ENCODE measurements around the gene MDH1B. TPM values are rescaled to one million over a fixed set of nuclear protein-coding genes. Genes with fewer than 3 reads are reported as not detected.

The MDH1B gene
- total and polyA plus RNA-seq, 4 experiments from 2014 or later = 0.17 to 0.44 TPM; not detected in 2

DNA sequence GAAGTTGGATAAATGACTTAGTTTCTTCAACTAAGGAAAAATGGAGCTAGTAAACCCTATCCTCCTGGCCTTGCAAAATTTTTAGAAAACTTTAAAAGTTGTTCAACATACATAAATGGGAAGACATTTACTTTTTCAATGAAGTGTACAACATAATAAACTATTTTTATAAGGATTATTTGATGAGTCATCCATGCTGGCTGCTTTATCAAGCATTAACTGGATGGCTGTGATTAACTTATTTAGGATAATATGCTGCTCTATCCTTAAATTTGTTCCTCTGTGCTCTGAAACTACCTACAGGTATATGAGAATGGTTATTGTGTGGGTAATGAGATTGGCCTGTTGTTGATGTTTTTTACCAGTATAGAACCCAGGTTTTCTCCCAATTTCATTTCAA is 68.2 kb downstream of the MDH1B start:
- Histone ChIP-seq H3K27ac (ENCODE audit: low read depth, low read length) (no peak overlapping the region), H3K4me1 (ENCODE audit: insufficient read depth, low read length) (no peaks in the 10 kb centered on the region), H3K36me3 (ENCODE audit: insufficient read depth, low read length) (no peaks in the 10 kb centered on the region), H3K9me3 (ENCODE audit: control insufficient read depth in 1 of 2, low read length in 2 of 2) (no peaks in the 10 kb centered on the region), H3K27me3 (ENCODE audit: insufficient read depth, low read length) (no peaks in the 10 kb centered on the region), H3K4me3 (ENCODE audit: low read length in 2 of 2) (no peak overlapping the region)
- Mint-ChIP-seq H3K4me1 (peaks cover 0 to 4% (median under 1%) of the 10 kb centered on the region in 4 donors), H3K27me3 (peaks cover 8% of the 10 kb centered on the region in 2 donors), H3K9me3 (no peaks in the 10 kb centered on the region), H3K27ac (no peak overlapping the region), H3K36me3 (no peaks in the 10 kb centered on the region), H3K4me3 (no peak overlapping the region)
- ChIA-PET CTCF (ENCODE audit: partially characterized antibody) (interaction anchor here (1.1 to 3.4 kb wide), 5 partner anchors 84 to 1344 kb away, joined by 3 to 17 read pairs (median 7); no protein-coding TSS in a partner anchor), POLR2A (ENCODE audit: partially characterized antibody) (interaction anchor here (0.7 kb wide), 1 partner anchor 828 kb away, joined by 3 read pairs; no protein-coding TSS in a partner anchor)
- intact Hi-C loops (cut with micrococcal nuclease) = loop anchor here (10.0 kb wide), 2 partner anchors 302 to 448 kb away; no protein-coding TSS in a partner anchor
- no peak for DNase-seq

- Mint-ChIP-seq H3K9me3 (no peaks in the 10 kb centered on the region), H3K27me3 (peaks cover 2 to 5% of the 10 kb centered on the region in 2 donors), H3K36me3 (no peaks in the 10 kb centered on the region), H3K27ac (no peak overlapping the region), H3K4me3 (no peak overlapping the region), H3K4me1 (peaks cover 0 to 4% (median 4%) of the 10 kb centered on the region in 4 donors)
- H3K27me3 ChIP-seq (ENCODE audit: insufficient read depth, low read length) = no peaks in the 10 kb centered on the region
- intact Hi-C loops (cut with micrococcal nuclease) = loop anchor here (1.0 to 10.0 kb wide), 7 partner anchors 88 to 1279 kb away; no protein-coding TSS in a partner anchor
- POLR2A ChIA-PET (ENCODE audit: partially characterized antibody) = no interaction called here
- peak in 4 of 5 donors; percentile 40 to 54 (median 50) for DNase-seq
- no peaks in the 10 kb centered on the region for H3K9me3 ChIP-seq (ENCODE audit: control insufficient read depth in 1 of 2, low read length in 2 of 2)
- H3K4me3 ChIP-seq (ENCODE audit: low read length in 2 of 2) = no peak overlapping the region
- CTCF ChIA-PET (ENCODE audit: partially characterized antibody) = interaction anchor here (0.8 to 3.4 kb wide), 3 partner anchors 16 to 780 kb away, joined by 3 to 17 read pairs (median 3); no protein-coding TSS in a partner anchor
- H3K27ac ChIP-seq (ENCODE audit: low read depth, low read length) = no peak overlapping the region
- no peaks in the 10 kb centered on the region for H3K36me3 ChIP-seq (ENCODE audit: insufficient read depth, low read length)
- peaks cover 10% of the 10 kb centered on the region for H3K4me1 ChIP-seq (ENCODE audit: insufficient read depth, low read length)
Observed at GRCh38 chr2:206693399-206694137, 71.6 kb downstream of the MDH1B start.

DNA sequence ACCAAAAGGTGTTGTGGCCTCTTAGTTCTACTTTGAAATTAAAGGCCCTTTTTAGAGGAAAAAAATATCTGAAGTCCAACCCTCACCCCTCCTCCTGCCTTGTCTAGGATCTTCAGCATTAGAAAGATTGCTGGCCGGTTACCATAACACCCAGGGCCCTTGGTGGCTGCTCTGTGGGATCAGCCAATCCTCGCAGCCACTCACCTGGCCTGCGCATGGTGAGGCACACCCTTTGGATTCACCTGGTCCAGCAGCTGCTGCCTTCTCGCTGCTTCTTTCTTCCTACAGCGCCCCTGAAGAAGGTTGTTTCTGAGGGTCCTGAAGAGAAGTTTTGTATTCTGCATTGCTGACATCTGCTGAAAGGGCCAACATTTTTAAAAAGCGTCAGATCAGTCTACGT is 72.2 kb downstream of the MDH1B start:
- Histone ChIP-seq H3K27ac (ENCODE audit: low read depth, low read length) (no peak overlapping the region), H3K4me3 (ENCODE audit: low read length in 2 of 2) (no peak overlapping the region), H3K4me1 (ENCODE audit: insufficient read depth, low read length) (peaks cover 12% of the 10 kb centered on the region), H3K27me3 (ENCODE audit: insufficient read depth, low read length) (no peaks in the 10 kb centered on the region), H3K9me3 (ENCODE audit: control insufficient read depth in 1 of 2, low read length in 2 of 2) (no peaks in the 10 kb centered on the region), H3K36me3 (ENCODE audit: insufficient read depth, low read length) (no peaks in the 10 kb centered on the region)
- H3K4me3 Mint-ChIP-seq = no peak overlapping the region
- H3K27me3 Mint-ChIP-seq = peaks cover 2 to 3% of the 10 kb centered on the region in 2 donors
- no peak for DNase-seq
- intact Hi-C loops (cut with micrococcal nuclease) = loop anchor here (1.0 to 10.0 kb wide), 7 partner anchors 88 to 1279 kb away; no protein-coding TSS in a partner anchor
- ChIA-PET CTCF (ENCODE audit: partially characterized antibody) (no interaction called here), POLR2A (ENCODE audit: partially characterized antibody) (no interaction called here)
- no peak overlapping the region for H3K27ac Mint-ChIP-seq
- H3K36me3 Mint-ChIP-seq = no peaks in the 10 kb centered on the region
- H3K4me1 Mint-ChIP-seq = peaks cover 3 to 7% (median 4%) of the 10 kb centered on the region in 4 donors
- no peaks in the 10 kb centered on the region for H3K9me3 Mint-ChIP-seq

- ChIA-PET POLR2A (ENCODE audit: partially characterized antibody) (no interaction called here), CTCF (ENCODE audit: partially characterized antibody) (interaction anchor here (1.7 kb wide), 1 partner anchor 91 kb away, joined by 3 read pairs; no protein-coding TSS in a partner anchor)
- H3K4me1 ChIP-seq (ENCODE audit: insufficient read depth, low read length) = peaks cover 12% of the 10 kb centered on the region
- H3K36me3 ChIP-seq (ENCODE audit: insufficient read depth, low read length) = no peaks in the 10 kb centered on the region
- no peak overlapping the region for H3K27ac ChIP-seq (ENCODE audit: low read depth, low read length)
- DNase-seq = peak in 4 of 5 donors; percentile 12 to 24 (median 21)
- H3K27me3 Mint-ChIP-seq = peaks cover 4 to 7% of the 10 kb centered on the region in 2 donors
- intact Hi-C loops (cut with micrococcal nuclease) = no loop called here
- no peaks in the 10 kb centered on the region for H3K9me3 Mint-ChIP-seq
- no peak overlapping the region for H3K4me3 Mint-ChIP-seq
- H3K9me3 ChIP-seq (ENCODE audit: control insufficient read depth in 1 of 2, low read length in 2 of 2) = no peaks in the 10 kb centered on the region
- no peaks in the 10 kb centered on the region for H3K27me3 ChIP-seq (ENCODE audit: insufficient read depth, low read length)
- H3K4me3 ChIP-seq (ENCODE audit: low read length in 2 of 2) = no peak overlapping the region
- peak overlapping the region in 1 of 7 donors; percentile 4 for H3K27ac Mint-ChIP-seq
- peaks cover 3 to 7% (median 4%) of the 10 kb centered on the region in 4 donors for H3K4me1 Mint-ChIP-seq
- no peaks in the 10 kb centered on the region for H3K36me3 Mint-ChIP-seq
Observed at GRCh38 chr2:206688990-206689389, 76.1 kb downstream of the MDH1B start.

DNA sequence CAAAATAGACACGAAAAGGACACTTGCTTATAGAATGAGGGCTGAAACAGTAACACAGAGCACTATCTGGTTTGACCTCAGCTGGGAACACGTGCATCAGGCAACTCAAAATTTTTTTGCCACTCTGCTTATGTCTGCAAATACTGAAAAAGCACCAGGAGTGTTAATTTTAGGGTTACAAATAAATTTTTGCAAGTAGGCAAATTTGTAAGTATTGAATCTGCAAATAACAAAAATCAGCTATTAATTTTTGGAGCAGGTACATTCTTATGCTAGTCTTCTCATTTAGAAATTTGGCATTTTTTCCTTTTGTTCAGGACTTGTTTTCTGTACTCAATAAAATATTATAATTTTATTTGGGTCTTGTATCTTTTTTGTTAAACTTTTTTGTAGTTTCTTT is 76.7 kb downstream of the MDH1B start:
- Mint-ChIP-seq H3K36me3 (no peaks in the 10 kb centered on the region), H3K4me1 (peaks cover 3 to 7% (median 4%) of the 10 kb centered on the region in 4 donors), H3K4me3 (no peak overlapping the region), H3K9me3 (no peaks in the 10 kb centered on the region), H3K27me3 (peaks cover 4 to 8% of the 10 kb centered on the region in 2 donors), H3K27ac (no peak overlapping the region)
- no peaks in the 10 kb centered on the region for H3K36me3 ChIP-seq (ENCODE audit: insufficient read depth, low read length)
- H3K4me3 ChIP-seq (ENCODE audit: low read length in 2 of 2) = no peak overlapping the region
- ChIA-PET POLR2A (ENCODE audit: partially characterized antibody) (no interaction called here), CTCF (ENCODE audit: partially characterized antibody) (interaction anchor here (1.7 kb wide), 1 partner anchor 91 kb away, joined by 3 read pairs; no protein-coding TSS in a partner anchor)
- intact Hi-C loops (cut with micrococcal nuclease) = no loop called here
- no peaks in the 10 kb centered on the region for H3K9me3 ChIP-seq (ENCODE audit: control insufficient read depth in 1 of 2, low read length in 2 of 2)
- no peak overlapping the region for H3K27ac ChIP-seq (ENCODE audit: low read depth, low read length)
- H3K27me3 ChIP-seq (ENCODE audit: insufficient read depth, low read length) = no peaks in the 10 kb centered on the region
- no peak for DNase-seq
- peaks cover 12% of the 10 kb centered on the region for H3K4me1 ChIP-seq (ENCODE audit: insufficient read depth, low read length)

Small RNA genes within 50 kb of the gene (microRNA-seq; reads per million reads assigned to microRNA genes)
- gene MIR3130-1 (ENCODE audit: borderline microRNAs expressed, borderline number of aligned reads, borderline replicate concordance) (not detected), gene MIR3130-2 (ENCODE audit: borderline microRNAs expressed, borderline number of aligned reads, borderline replicate concordance) (not detected)

Other genes with a start within 250 kb of the MDH1B start
- not detected for gene FAM237A, start 122.8 kb downstream of the MDH1B start, total RNA-seq
- not detected for gene FAM237A, start 122.8 kb downstream of the MDH1B start, polyA plus RNA-seq
- not detected for gene DYTN, start 46.9 kb downstream of the MDH1B start, total RNA-seq
- gene DYTN, start 46.9 kb downstream of the MDH1B start, polyA plus RNA-seq = not detected
- gene FASTKD2, start 278 bp upstream of the MDH1B start, total RNA-seq = 10 to 100 TPM; 23.0 to 23.4 TPM
- gene FASTKD2, start 278 bp upstream of the MDH1B start, polyA plus RNA-seq = 10 to 100 TPM; 23.6 to 26.2 TPM
- gene CPO, start 174.2 kb upstream of the MDH1B start, total RNA-seq = not detected
- not detected for gene CPO, start 174.2 kb upstream of the MDH1B start, polyA plus RNA-seq

All from CD4-positive, alpha-beta memory T cell (primary cell).